Measurements from ENCODE around the gene RNF115.

DNA sequence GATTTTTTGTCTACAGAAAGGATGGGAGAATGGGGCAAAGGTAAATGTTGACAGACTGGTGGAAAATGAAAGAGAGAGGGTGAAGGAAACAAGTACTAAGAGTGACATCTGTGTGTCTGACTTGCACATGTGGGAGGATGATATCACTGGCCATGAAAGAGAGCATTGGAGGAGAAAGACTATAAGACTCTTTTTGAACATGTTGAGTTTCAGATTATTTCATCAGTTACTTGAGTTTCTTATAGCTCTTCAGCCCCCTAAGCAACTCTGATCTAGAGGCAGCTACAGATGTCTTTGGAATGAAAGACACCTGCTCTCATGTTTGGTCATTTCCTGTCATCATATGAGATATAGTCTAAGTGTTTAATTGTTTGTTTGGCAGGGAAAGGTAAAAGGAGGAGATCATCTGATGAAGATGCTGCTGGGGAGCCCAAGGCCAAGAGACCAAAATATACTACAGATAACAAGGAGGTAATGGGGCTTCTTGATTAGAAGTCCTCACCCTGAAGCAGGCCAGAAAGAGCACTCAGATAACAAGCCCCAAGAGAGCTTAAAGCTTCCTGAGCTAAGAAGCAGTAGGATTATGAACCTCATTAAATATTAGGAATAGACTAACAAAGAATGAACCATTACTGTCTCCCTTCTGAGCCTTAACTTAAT is 4.6 kb upstream of the RNF115 start:
- TF ChIP-seq EZH2 (IDR thresholded peaks at IDR 0.05; ENCODE audit: borderline replicate concordance, low read depth, low read length, severe bottlenecking), result no peak
- TF ChIP-seq, protein P1, sequence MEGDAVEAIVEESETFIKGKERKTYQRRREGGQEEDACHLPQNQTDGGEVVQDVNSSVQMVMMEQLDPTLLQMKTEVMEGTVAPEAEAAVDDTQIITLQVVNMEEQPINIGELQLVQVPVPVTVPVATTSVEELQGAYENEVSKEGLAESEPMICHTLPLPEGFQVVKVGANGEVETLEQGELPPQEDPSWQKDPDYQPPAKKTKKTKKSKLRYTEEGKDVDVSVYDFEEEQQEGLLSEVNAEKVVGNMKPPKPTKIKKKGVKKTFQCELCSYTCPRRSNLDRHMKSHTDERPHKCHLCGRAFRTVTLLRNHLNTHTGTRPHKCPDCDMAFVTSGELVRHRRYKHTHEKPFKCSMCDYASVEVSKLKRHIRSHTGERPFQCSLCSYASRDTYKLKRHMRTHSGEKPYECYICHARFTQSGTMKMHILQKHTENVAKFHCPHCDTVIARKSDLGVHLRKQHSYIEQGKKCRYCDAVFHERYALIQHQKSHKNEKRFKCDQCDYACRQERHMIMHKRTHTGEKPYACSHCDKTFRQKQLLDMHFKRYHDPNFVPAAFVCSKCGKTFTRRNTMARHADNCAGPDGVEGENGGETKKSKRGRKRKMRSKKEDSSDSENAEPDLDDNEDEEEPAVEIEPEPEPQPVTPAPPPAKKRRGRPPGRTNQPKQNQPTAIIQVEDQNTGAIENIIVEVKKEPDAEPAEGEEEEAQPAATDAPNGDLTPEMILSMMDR (IDR thresholded peaks at IDR 0.05; ENCODE audit: borderline replicate concordance, extremely low read depth, low read length, poor library complexity, severe bottlenecking), result no peak

Measured in DND-41 (cell line).